Measurements from ENCODE around the gene GPR82.

DNA sequence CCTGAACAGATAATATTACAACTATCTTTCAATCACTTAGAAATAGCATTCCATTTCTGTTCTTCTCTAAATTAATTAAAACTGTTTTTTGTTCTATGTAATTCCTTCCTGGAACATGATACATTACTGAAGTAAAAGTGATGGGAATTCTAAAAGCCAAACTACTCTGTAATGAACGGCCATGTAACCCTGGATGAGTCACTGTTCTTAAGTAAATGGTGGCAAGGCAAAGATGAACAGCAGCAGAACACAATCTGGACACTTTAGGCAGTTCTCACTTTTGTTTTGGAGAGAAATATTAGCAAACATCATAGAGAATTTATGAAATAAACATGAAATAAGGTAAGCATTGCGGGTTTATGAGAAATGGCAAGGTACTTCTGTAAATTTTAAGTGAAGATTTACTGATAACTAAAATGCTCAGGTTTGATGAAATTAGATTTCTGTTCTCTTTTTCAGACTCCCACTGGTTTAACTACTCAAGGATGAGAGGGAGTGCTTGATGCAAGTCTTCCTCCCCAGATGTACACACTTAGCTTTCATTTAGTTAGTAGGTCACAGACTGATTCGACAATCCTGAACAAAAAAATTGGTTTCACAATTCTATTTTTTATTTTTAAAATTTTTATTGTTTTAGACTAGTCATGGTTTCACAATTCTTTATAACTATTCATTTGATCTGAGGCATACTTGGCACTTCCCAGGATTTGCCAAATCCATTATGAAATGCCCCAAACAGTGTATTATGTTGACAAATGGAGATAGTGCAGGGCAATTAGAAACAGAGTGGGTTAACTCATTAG is 964 bp upstream of the GPR82 start:
- TF ChIP-seq EZH2phosphoT487 (IDR thresholded peaks at IDR 0.05; ENCODE audit: low read depth), result no peak
- TF ChIP-seq, protein P1, sequence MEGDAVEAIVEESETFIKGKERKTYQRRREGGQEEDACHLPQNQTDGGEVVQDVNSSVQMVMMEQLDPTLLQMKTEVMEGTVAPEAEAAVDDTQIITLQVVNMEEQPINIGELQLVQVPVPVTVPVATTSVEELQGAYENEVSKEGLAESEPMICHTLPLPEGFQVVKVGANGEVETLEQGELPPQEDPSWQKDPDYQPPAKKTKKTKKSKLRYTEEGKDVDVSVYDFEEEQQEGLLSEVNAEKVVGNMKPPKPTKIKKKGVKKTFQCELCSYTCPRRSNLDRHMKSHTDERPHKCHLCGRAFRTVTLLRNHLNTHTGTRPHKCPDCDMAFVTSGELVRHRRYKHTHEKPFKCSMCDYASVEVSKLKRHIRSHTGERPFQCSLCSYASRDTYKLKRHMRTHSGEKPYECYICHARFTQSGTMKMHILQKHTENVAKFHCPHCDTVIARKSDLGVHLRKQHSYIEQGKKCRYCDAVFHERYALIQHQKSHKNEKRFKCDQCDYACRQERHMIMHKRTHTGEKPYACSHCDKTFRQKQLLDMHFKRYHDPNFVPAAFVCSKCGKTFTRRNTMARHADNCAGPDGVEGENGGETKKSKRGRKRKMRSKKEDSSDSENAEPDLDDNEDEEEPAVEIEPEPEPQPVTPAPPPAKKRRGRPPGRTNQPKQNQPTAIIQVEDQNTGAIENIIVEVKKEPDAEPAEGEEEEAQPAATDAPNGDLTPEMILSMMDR (IDR thresholded peaks at IDR 0.05; ENCODE audit: low read depth, low read length), result no peak
